GM12873 (cell line): ENCODE results near the gene HHATL.

ENCODE experiments used
- TF ChIP-seq, protein P1 (sequence below): IDR thresholded peaks from 2 replicates; pipeline ENCODE4 v1.5.1; 2012; ENCODE audit warnings: low read depth, mild to moderate bottlenecking, moderate library complexity, low read length, control low read depth; ENCODE audit not compliant: insufficient read depth; ENCODE audit errors: missing control alignments

The HHATL gene

DNA sequence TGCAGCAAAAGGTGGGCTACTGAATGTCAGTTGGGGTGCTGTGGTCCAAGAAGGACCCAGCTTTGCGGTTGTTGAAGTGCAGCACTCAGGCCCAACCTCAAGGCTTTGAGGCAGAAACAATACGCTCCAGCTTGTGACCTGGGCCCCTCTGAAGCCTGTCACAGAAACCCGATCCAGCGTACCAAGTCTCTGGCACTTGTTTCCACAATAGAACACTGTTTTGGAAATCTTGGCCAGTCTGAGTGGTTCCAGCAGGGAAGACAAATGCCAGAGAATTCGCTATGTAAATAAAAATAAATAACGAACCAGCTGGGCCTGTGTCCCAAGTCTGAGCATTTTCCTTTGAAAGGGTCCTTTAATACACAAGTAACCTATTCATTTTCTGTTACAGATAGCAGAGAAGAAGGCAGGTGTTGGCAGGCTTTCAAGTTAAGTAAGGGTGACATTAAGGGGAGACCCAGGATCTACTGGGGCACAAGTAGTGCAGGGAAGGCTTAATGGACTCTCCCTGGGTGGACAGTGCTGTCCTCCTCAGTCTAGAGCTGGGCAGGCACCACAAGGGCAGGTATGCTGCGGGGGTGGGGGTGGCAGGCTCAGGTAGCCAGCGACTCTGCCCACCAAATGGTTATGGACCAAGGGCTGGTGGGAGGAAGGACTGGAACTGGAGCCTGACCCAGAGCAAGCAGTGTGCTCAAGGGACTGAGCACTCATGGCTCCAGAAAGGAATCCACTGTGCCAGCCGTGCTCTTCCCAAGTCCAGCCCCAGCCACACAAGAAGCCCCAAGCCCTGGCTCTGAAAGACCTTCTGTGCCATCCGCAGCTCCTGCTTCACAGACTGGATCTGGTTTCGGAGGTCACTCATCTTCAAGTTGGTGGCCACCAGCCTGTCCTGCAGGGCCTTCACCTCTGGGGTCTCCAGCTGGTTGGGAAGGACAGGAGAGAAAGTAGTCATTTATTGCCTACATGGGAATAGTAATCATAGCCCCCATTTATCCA, 44.2 kb upstream of the HHATL start:
- TF ChIP-seq, protein P1, sequence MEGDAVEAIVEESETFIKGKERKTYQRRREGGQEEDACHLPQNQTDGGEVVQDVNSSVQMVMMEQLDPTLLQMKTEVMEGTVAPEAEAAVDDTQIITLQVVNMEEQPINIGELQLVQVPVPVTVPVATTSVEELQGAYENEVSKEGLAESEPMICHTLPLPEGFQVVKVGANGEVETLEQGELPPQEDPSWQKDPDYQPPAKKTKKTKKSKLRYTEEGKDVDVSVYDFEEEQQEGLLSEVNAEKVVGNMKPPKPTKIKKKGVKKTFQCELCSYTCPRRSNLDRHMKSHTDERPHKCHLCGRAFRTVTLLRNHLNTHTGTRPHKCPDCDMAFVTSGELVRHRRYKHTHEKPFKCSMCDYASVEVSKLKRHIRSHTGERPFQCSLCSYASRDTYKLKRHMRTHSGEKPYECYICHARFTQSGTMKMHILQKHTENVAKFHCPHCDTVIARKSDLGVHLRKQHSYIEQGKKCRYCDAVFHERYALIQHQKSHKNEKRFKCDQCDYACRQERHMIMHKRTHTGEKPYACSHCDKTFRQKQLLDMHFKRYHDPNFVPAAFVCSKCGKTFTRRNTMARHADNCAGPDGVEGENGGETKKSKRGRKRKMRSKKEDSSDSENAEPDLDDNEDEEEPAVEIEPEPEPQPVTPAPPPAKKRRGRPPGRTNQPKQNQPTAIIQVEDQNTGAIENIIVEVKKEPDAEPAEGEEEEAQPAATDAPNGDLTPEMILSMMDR: no peak

GRCh38 chr3:42745776-42746454, 43.3 kb upstream of the HHATL start:
- TF ChIP-seq, protein P1: no peak

- TF ChIP-seq, protein P1: no peak
These were observed 42.7 kb upstream of the HHATL start for GRCh38 chr3:42745291-42745745.

DNA sequence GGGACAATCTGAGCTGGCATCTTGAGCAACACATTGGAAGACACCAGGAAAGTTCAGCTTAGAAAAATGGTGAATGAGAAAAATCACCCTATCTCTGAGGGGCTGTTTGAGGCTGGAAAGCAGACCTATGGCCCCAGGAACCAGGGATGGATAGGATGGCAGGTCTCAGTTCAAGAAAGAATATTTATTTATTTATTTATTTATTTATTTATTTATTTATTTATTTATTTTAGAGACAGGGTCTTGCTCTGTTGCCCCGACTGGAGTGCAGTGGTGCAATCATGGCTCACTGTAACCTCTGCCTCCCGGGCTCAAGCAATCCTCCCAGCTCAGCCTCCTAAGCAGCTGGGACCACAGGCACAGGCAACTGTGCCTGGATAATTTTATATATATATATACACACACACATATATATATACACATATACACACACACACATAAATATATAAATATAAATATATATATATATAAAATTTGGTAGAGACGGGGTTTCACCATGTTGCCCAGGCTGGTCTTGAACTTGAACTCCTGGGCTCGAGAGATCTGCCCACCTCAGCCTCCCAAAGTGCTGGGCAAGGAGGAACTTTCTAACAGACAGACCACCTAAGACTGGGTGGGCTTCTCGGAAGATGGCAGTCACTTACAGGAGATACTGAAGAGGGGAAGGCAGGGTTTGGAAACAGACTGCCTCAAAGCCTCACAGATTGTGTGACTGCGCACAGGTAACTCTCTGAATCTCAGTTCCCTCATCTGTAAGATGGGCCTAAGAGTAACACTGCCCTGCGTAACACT, 40.8 kb upstream of the HHATL start:
- TF ChIP-seq, protein P1: no peak

DNA sequence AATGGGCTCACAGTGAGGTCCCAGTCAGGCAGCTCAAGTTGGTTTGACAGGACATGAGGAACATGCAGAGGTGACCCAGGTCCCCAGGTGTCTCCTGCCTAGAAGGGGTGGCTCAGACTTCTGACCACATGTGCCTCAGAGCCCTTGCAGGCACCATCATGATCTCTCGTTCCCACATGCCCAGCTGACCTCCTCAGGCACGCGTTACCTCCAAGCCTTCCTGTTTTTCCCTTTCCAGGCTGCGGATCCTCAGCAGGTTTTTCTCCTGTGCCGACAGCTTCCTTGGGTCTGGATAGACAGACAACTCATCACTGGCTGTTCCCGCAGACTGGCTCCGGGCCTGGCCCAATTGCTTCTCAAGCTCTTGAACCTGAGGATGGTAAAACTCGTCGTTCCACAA, 40.1 kb upstream of the HHATL start:
- TF ChIP-seq, protein P1: no peak

GRCh38 chr3:42742259-42742658, 39.7 kb upstream of the HHATL start:
- TF ChIP-seq, protein P1: no peak
